Duodenal mucosa (tissue), 2 donors: ENCODE data around the gene GALNTL6.

Experiments
- H3K27ac ChIP-seq: one replicate; pipeline ENCODE4 v1.7.0; 2013; ENCODE audit warnings: low read depth, low read length
- H3K27me3 ChIP-seq, 2 donors: one replicate each; pipeline ENCODE4 v1.7.0; 2013; ENCODE audit warnings: low read length in 2 of 2, control low read depth in 1 of 2; ENCODE audit not compliant: insufficient read depth in 2 of 2, control insufficient read depth in 1 of 2
- H3K36me3 ChIP-seq, 2 donors: one replicate each; pipeline ENCODE4 v1.7.0; 2013; ENCODE audit warnings: low read length in 2 of 2, control low read depth in 1 of 2; ENCODE audit not compliant: insufficient read depth in 2 of 2, control insufficient read depth in 1 of 2
- H3K4me1 ChIP-seq, 2 donors: one replicate each; pipeline ENCODE4 v1.7.0; 2013; ENCODE audit warnings: low read length in 2 of 2, control low read depth in 1 of 2; ENCODE audit not compliant: insufficient read depth in 2 of 2, control insufficient read depth in 1 of 2
- H3K4me3 ChIP-seq, 2 donors: one replicate each; pipeline ENCODE4 v1.7.0; 2013; ENCODE audit warnings: low read length in 2 of 2, low read depth in 1 of 2
- H3K9ac ChIP-seq, 2 donors: one replicate each; pipeline ENCODE4 v1.7.0; 2013; ENCODE audit warnings: low read length in 2 of 2, low read depth in 1 of 2
- H3K9me3 ChIP-seq, 2 donors: one replicate each; pipeline ENCODE4 v1.7.0; 2013; ENCODE audit warnings: low read length in 2 of 2, control low read depth in 1 of 2; ENCODE audit not compliant: control insufficient read depth in 1 of 2

Gene GALNTL6

DNA sequence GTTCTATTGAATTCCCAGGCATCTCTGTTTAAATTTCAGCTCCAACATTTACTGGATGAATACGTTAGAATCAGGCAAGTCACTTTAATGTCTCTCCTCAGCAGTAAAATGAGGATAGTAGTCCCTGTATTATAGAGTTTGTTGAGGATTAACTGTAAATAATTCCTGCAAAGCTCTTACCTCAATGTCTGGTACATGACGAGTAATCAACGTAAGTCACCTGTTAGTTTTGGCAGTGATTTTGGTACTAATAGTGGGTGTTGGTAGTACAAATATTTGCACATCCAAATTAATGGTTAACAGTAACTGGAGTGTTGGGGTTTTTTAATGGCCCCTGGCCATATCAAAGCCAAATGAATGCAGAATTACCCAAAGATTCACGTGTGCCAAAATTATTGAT is 1165.6 kb downstream of the GALNTL6 start:
- Histone ChIP-seq H3K9ac (no peak overlapping the region), H3K36me3 (no peaks in the 10 kb centered on the region), H3K27ac (no peak overlapping the region), H3K9me3 (no peaks in the 10 kb centered on the region), H3K4me3 (no peak overlapping the region), H3K4me1 (peaks cover 9 to 16% of the 10 kb centered on the region in 2 donors), H3K27me3 (no peaks in the 10 kb centered on the region)

DNA sequence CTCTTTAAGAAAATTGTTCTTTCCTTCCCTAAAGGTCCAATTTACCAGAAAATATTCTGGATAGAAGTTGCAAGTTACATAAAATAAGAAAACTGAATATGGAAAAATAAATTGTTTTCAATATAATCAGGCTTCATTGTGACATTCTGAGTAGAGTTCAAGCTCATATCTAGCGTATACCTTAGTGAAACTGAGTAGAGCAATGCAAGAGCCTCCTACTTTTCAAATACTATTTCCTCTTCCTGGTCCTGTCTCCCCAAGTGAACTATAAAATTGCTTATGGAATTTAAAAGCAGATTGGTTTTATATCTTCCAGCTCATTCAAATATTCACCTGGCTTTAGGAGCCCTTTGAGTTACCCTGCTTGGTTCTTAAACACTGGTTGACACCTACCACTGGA is 1166.1 kb downstream of the GALNTL6 start:
- Histone ChIP-seq H3K9me3 (no peaks in the 10 kb centered on the region), H3K27ac (no peak overlapping the region), H3K36me3 (no peaks in the 10 kb centered on the region), H3K9ac (no peak overlapping the region), H3K4me3 (no peak overlapping the region), H3K4me1 (peaks cover 9 to 16% of the 10 kb centered on the region in 2 donors), H3K27me3 (no peaks in the 10 kb centered on the region)

DNA sequence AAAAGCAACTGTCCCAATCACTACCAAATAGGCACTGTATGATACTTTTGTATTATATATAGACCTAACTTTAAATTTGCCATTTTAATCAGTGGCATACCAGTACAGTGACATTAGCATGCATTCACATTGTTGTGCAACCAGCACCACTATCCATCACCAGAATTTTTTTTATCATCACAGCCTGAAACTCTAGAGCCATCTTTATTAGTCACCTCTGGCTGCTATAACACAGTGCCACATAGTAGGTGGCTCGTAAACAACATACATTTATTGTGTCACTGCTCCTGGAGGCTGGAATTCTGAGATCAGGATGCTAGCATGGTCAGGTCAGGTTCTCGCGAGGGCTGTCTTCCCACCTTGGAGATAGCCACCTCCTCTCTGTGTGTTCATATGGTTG is 1167.0 kb downstream of the GALNTL6 start:
- Histone ChIP-seq H3K4me1 (peaks cover 9 to 16% of the 10 kb centered on the region in 2 donors), H3K9ac (no peak overlapping the region), H3K36me3 (no peaks in the 10 kb centered on the region), H3K4me3 (no peak overlapping the region), H3K27ac (no peak overlapping the region), H3K27me3 (no peaks in the 10 kb centered on the region), H3K9me3 (no peaks in the 10 kb centered on the region)

DNA sequence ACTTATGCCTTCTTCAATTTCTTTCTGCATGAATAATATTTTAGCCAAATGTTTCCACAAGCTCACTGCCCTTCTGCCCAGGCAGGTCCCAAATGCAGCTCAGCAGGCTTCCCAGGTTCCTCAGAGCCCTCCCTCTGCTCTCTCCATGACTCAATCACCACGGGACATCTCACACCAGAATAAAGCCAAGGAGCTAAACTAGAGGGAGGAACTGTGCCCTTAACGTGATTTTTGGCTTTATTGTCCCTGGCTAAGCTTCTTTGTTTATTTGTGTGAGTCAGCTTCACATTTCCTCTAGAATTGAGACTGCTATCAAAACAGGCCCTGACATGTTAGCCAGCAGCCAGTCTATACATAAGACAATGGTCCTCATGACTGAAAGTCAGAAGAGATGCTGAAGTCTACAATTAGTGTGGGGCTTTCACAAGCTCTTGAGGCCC is 1169.0 kb downstream of the GALNTL6 start:
- Histone ChIP-seq H3K9ac (no peak overlapping the region), H3K27me3 (no peaks in the 10 kb centered on the region), H3K9me3 (no peaks in the 10 kb centered on the region), H3K36me3 (no peaks in the 10 kb centered on the region), H3K4me3 (no peak overlapping the region), H3K4me1 (peaks cover 9 to 16% of the 10 kb centered on the region in 2 donors), H3K27ac (no peak overlapping the region)

DNA sequence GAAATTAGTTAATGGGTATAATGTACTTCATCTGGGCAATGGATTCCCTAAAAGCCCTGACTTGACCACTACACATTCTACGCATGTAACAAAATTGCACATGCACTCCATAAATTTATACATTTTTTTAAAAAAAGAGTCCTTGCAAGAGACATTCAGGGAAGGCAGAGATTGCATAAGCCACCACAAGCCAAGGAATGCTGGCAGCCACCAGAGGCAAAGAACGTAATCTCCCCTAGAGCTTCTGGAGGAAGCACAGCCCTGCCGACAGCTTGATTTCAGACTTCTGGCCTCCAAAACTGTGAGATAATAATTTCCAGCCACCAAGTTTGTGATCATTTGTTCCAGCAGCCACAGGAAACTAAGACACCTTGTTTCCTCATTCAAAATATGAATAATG is 1169.8 kb downstream of the GALNTL6 start:
- Histone ChIP-seq H3K4me1 (peaks cover 9 to 16% of the 10 kb centered on the region in 2 donors), H3K27me3 (no peaks in the 10 kb centered on the region), H3K9me3 (peaks cover 0 to 4% of the 10 kb centered on the region in 2 donors), H3K4me3 (no peak overlapping the region), H3K36me3 (no peaks in the 10 kb centered on the region), H3K9ac (no peak overlapping the region), H3K27ac (no peak overlapping the region)

DNA sequence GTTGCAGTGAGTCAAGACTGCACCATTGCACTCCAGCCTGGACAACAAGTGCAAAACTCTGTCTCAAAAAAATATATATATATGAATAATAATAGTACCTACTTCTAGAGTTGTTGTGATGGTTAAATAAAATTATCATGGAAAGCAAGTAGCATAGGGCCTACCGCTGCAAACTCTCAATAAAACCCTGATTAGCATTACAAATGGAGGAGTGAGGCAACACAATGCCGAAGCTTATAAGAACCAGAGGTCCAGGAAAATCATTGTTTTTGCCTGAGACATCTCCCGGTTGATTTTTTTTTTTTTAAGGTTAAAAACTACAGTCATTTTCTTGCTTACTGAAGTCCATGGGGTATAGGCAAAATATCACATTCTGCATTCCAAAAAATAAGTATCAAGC is 1170.4 kb downstream of the GALNTL6 start:
- Histone ChIP-seq H3K9ac (no peak overlapping the region), H3K36me3 (no peaks in the 10 kb centered on the region), H3K27me3 (no peaks in the 10 kb centered on the region), H3K4me3 (no peak overlapping the region), H3K4me1 (peaks cover 9 to 11% of the 10 kb centered on the region in 2 donors), H3K9me3 (peaks cover 5 to 10% of the 10 kb centered on the region in 2 donors), H3K27ac (no peak overlapping the region)

DNA sequence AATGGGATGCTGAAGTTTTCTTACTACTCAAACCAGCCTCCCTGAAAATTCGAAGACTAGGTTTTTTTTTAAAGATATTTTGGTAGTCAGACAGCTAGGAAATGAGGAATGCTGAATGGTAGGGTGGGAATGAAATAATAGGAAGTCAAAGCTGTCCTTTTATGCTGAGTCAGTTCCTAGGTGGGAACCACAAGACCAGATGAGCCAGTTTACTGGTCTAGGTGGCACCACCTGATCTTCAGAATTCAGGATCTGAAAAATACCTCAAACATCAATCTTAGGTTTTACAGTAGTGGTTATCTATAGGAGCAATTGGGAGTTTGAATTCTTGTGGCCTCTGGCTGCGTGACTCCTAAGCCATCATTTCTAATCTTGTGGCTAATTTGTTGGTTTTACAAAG is 1172.3 kb downstream of the GALNTL6 start:
- no peak overlapping the region for H3K27ac ChIP-seq

DNA sequence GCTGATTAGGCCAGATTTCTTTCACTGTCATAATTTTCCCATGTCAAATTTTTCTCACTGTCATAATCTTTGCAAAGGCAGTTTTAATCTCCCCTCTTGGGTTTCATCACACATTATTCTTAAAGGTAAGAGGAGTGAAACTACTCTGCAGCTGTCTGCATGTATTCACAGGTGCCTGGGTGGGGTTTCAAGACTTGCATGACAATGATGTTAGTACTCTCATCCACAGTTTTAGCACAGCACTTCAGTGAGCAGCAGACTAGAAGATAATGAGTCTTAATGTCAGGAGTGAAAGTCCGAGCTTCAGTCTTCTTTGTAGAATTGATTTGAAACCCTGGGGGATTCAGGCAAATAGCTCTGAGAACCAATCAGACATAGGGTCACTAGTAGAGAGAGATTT is 1172.9 kb downstream of the GALNTL6 start:
- Histone ChIP-seq H3K27ac (no peak overlapping the region), H3K27me3 (no peaks in the 10 kb centered on the region), H3K4me3 (no peak overlapping the region), H3K9me3 (peaks cover 7 to 10% of the 10 kb centered on the region in 2 donors), H3K36me3 (no peaks in the 10 kb centered on the region), H3K9ac (no peak overlapping the region), H3K4me1 (peaks cover 7 to 8% of the 10 kb centered on the region in 2 donors)

More for the DNA sequence above, 1172.3 kb downstream of the GALNTL6 start:
- H3K9me3 ChIP-seq = peaks cover 7 to 10% of the 10 kb centered on the region in 2 donors
- no peak overlapping the region for H3K9ac ChIP-seq
- no peaks in the 10 kb centered on the region for H3K36me3 ChIP-seq
- peaks cover 4 to 7% of the 10 kb centered on the region in 2 donors for H3K4me1 ChIP-seq
- no peak overlapping the region for H3K4me3 ChIP-seq
- H3K27me3 ChIP-seq = no peaks in the 10 kb centered on the region

DNA sequence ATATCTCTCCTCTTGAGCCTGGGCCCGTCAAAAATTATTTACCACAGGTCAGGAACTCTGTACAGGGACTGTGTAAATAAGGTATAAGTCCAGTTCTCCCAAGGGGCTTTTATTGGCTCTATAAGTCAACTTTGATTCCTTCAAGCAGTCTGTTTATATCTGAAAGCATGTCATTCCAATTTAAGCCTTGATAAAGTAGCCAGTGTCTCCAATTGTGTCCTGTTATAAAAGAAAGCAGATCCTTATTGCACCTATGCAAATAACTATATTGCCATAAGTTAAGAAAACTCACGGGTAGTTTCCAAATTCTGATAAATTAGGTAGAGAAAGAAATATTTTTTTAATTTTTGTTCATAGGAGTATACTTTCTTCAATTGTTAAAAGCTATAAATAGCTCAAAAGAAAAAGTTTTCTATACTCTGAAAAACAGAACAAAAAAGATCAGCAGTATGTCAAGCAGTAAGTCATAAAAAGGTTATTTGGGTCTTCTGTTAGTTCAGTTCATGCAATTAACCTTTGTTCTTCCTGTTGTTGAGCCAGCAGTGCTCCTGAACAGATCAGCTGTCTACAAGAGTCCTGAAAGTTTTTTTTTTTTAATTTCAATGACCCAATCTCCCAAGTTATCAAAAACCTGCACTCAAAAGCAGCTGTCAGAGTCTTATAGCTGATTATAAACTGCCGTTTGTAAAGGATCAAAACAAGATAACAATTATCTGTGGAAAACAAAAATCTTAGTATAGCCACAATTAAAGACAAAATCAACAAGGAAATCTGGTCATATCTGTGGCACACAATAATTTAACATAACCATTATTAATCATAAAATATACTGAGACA is 1177.0 kb downstream of the GALNTL6 start:
- Histone ChIP-seq H3K27ac (no peak overlapping the region), H3K27me3 (no peaks in the 10 kb centered on the region), H3K4me1 (peaks cover 16 to 20% of the 10 kb centered on the region in 2 donors), H3K9ac (no peak overlapping the region), H3K4me3 (no peak overlapping the region), H3K36me3 (no peaks in the 10 kb centered on the region), H3K9me3 (peaks cover 7 to 10% of the 10 kb centered on the region in 2 donors)

DNA sequence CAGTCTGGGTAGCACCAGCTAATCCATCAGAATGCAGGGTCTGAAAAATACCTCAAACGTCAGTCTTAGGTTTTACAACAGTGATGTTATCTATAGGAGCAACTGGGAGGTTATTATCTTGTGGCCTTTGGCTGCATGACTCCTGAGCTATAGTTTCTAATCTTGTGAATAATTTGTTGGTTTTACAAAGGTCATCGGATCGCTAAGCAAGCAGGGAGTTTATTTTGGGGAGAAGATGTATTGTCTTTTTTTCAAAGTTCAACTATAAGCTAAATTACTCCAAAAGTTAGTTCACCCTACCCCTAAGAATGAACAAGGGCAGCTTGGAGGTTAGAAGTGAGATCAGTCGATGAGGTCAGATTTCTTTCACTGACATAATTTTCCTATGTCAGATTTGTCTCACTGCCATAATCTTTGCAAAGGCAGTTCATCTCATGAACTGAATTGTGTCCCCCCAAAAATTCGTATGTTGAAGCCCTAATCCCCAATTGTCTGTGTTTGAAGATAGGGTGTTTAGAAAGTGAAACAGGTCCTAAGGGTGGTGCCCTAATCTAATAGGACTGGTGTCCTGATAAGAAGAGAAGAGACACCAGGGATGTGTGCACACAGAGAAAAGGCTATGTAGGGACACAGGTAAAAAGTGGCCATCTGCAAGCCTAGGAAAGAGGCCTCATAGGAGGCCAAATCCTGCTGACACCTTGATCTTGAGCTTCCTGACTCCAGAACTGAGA is 1179.6 kb downstream of the GALNTL6 start:
- Histone ChIP-seq H3K9me3 (peaks cover 7 to 9% of the 10 kb centered on the region in 2 donors), H3K27me3 (no peaks in the 10 kb centered on the region), H3K4me3 (no peak overlapping the region), H3K4me1 (peaks cover 16 to 22% of the 10 kb centered on the region in 2 donors), H3K9ac (no peak overlapping the region), H3K27ac (no peak overlapping the region), H3K36me3 (no peaks in the 10 kb centered on the region)
